HepG2 (cell line): ENCODE data around the gene STARD8. TPM values are rescaled to one million over a fixed set of nuclear protein-coding genes. Genes with fewer than 3 reads are reported as not detected.

Experiments used
- ATAC-seq: fragments of 200-7000 bp; cut with Tn5 transposase; 3 replicates; pipeline ENCODE4 v1.9.1; 2020; ENCODE audit warnings: mild to moderate bottlenecking, moderate library complexity
- BruUV-seq: library from RNA; stranded (reverse); fragments of 400-500 nt; replicated peaks from 2 replicates; lab custom pipeline; 2021; lab: Mats Ljungman, UMichigan
- CTCF ChIA-PET: fragments of 300-600 bp; formaldehyde crosslinking; extraction: SDS; loops from one replicate; lab custom pipeline; 2021; ENCODE audit warnings: low total read pairs, inconsistent platforms, low intra/inter-chr PET ratio; lab: Yijun Ruan, JAX
- POLR2A ChIA-PET: fragments of 350-600 bp; sonication (Branson Sonifier 250); formaldehyde crosslinking; loops from one replicate; lab custom pipeline; 2020; ENCODE audit warnings: antibody characterized with exemption, inconsistent platforms; lab: Yijun Ruan, JAX
- DNase-seq: peaks from one replicate; pipeline ENCODE4 v3.0.0-alpha.2; 2015; ENCODE audit warnings: low spot score
- FAIRE-seq: peaks from 3 replicates; lab custom pipeline; 2011; peaks lifted over from hg19 to GRCh38; lab: Jason Lieb, UNC
- H2AFZ ChIP-seq: one replicate; pipeline ENCODE4 v1.6.1; 2011; ENCODE audit warnings: low read length, inconsistent platforms
- H3K27ac ChIP-seq: fragments of 300-600 bp; 3 replicates; pipeline ENCODE4 v1.8.0; 2011; ENCODE audit warnings: mixed run types, mild to moderate bottlenecking, mixed read lengths, low read length, inconsistent platforms; ENCODE audit not compliant: insufficient read depth; ENCODE audit errors: extremely low read length
- H3K27me3 ChIP-seq, 2 experiments: fragments of 200-600 bp in 1 of 2; 2 replicates in 1 of 2; 3 replicates in 1 of 2; pipeline versions ENCODE4 v1.6.0 to v1.8.0; 2011; ENCODE audit warnings: low read length in 2 of 2, mild to moderate bottlenecking in 2 of 2, moderate library complexity in 2 of 2, inconsistent platforms in 1 of 2; ENCODE audit not compliant: insufficient read depth in 2 of 2, control insufficient read depth in 1 of 2
- H3K36me3 ChIP-seq, 2 experiments: fragments of 200-600 bp in 1 of 2; replicated peaks in 1 of 2; 2 replicates in 1 of 2; 3 replicates in 1 of 2; pipeline versions ENCODE4 v1.5.1 to v1.8.0; 2011; ENCODE audit warnings: low read length in 2 of 2, inconsistent platforms in 1 of 2; ENCODE audit not compliant: insufficient read depth in 2 of 2, control insufficient read depth in 1 of 2
- H3K4me1 ChIP-seq: 2 replicates; pipeline ENCODE4 v1.5.1; 2012; ENCODE audit warnings: low read length, inconsistent platforms; ENCODE audit not compliant: insufficient read depth
- H3K4me2 ChIP-seq: 2 replicates; pipeline ENCODE4 v1.6.0; 2011; ENCODE audit warnings: low read depth, low read length, inconsistent platforms
- H3K4me3 ChIP-seq, 3 experiments: fragments of 200-600 bp in 1 of 3; sonication (generic), shearing (Covaris generic) in 1 of 3; replicated peaks in 1 of 3; 2 replicates each; pipeline ENCODE4 v1.5.1; 2011 to 2016; ENCODE audit warnings: low read length in 3 of 3, inconsistent platforms in 2 of 3, low read depth in 2 of 3, mild to moderate bottlenecking in 2 of 3, control low read depth in 1 of 3, mixed read lengths in 1 of 3; ENCODE audit not compliant: insufficient read depth in 1 of 3
- H3K79me2 ChIP-seq: one replicate; pipeline ENCODE4 v1.6.1; 2011; ENCODE audit warnings: low read length, inconsistent platforms; ENCODE audit not compliant: insufficient read depth
- H3K9ac ChIP-seq: 2 replicates; pipeline ENCODE4 v1.6.0; 2011; ENCODE audit warnings: mild to moderate bottlenecking, low read depth, low read length, inconsistent platforms; ENCODE audit not compliant: insufficient read depth
- H3K9me3 ChIP-seq: 2 replicates; pipeline ENCODE4 v1.5.1; 2012; ENCODE audit warnings: mild to moderate bottlenecking, low read length
- H4K20me1 ChIP-seq: 2 replicates; pipeline ENCODE4 v1.6.0; 2011; ENCODE audit warnings: inconsistent platforms, mild to moderate bottlenecking, low read length, moderate library complexity; ENCODE audit not compliant: insufficient read depth
- ATF7 ChIP-seq, 2 experiments: fragments of 450-650 bp in 1 of 2; sonication (generic) in 1 of 2; formaldehyde crosslinking in 1 of 2; IDR thresholded peaks; 2 replicates each; pipeline versions ENCODE4 v1.4.0 to v1.6.1; 2016 to 2020; ENCODE audit warnings: antibody characterized with exemption in 1 of 2, mild to moderate bottlenecking in 1 of 2, missing genetic modification reagents in 1 of 2
- JUNB ChIP-seq: sonication (generic); formaldehyde crosslinking; IDR thresholded peaks from 2 replicates; pipeline ENCODE4 v1.8.0; 2022; ENCODE audit warnings: missing genetic modification reagents, mild to moderate bottlenecking, borderline replicate concordance
- PAX8 ChIP-seq: sonication (generic); formaldehyde crosslinking; IDR thresholded peaks from 2 replicates; pipeline ENCODE4 v1.8.0; 2022; ENCODE audit warnings: mild to moderate bottlenecking, missing genetic modification reagents, borderline replicate concordance
- SNAI1 ChIP-seq: sonication (generic); formaldehyde crosslinking; IDR thresholded peaks from 2 replicates; pipeline ENCODE4 v1.5.0; 2020; ENCODE audit warnings: mild to moderate bottlenecking, missing genetic modification reagents, borderline replicate concordance
- ZMYM3 ChIP-seq: sonication (generic); formaldehyde crosslinking; IDR thresholded peaks from 2 replicates; pipeline ENCODE4 v1.5.1; 2020; ENCODE audit warnings: mild to moderate bottlenecking, missing genetic modification reagents
- ZNF30 ChIP-seq: sonication (generic); formaldehyde crosslinking; IDR thresholded peaks from 2 replicates; pipeline ENCODE4 v1.5.0; 2020; ENCODE audit warnings: mild to moderate bottlenecking, missing genetic modification reagents
- ZNF75D ChIP-seq: sonication (generic); formaldehyde crosslinking; IDR thresholded peaks from 2 replicates; pipeline ENCODE4 v1.8.1; 2023; ENCODE audit warnings: missing genetic modification reagents, mild to moderate bottlenecking, borderline replicate concordance
- ZNF850 ChIP-seq: sonication (generic); formaldehyde crosslinking; conservative IDR thresholded peaks from 2 replicates; pipeline ENCODE4 v1.9.0; 2021; ENCODE audit warnings: mild to moderate bottlenecking, missing genetic modification reagents
- WGBS: methylation state at CpG from one replicate; pipeline ENCODE4 v1.1.6; 2017; ENCODE audit warnings: low lambda C conversion rate; 5-methylcytosine and 5-hydroxymethylcytosine counted together
- in situ Hi-C: cut with HindIII; loops from 2 replicates; pipeline ENCODE4 v1.10.0; 2017; ENCODE audit warnings: low pct_unique_long_range_greater_than_20kb; ENCODE audit not compliant: extremely low pct_ligation_motif_present
- intact Hi-C: fragments of 100-400 bp; cut with micrococcal nuclease; formaldehyde crosslinking; loops from one replicate; pipeline ENCODE4 v1.10.0; 2022; ENCODE audit not compliant: unreplicated experiment
- polyA plus RNA-seq, 8 experiments: library from polyadenylated mRNA; depleted of rRNA in 3 of 8; stranded (reverse) in 7 of 8; unstranded in 1 of 8; fragments of >200 nt; fragmentation: Illumina TruSeq in 4 of 8; extraction: Trizol in 4 of 8; gene quantifications; 2 replicates each; pipeline versions ENCODE4 v1.2.1 to v1.2.3, GENCODE V29; 2011 to 2016; ENCODE audit warnings: low read depth in 4 of 8, missing spikeins in 1 of 8, mixed read lengths in 1 of 8; ENCODE audit not compliant: insufficient read depth in 1 of 8
- total RNA-seq, 5 experiments: library from RNA; depleted of rRNA; stranded (reverse); fragments of >200 nt; fragmentation: Illumina TruSeq; extraction: Trizol; gene quantifications; 2 replicates each; pipeline ENCODE4 v1.2.3, GENCODE V29; 2016; ENCODE audit warnings: low read depth in 1 of 5
- TF ChIP-seq, protein P1 (sequence below): sonication (generic); formaldehyde crosslinking; IDR thresholded peaks from 2 replicates; pipeline ENCODE4 v1.4.0; 2020; ENCODE audit warnings: missing genetic modification reagents
- TF ChIP-seq, protein P2 (sequence below): sonication (generic); formaldehyde crosslinking; IDR thresholded peaks from 2 replicates; pipeline ENCODE4 v1.5.1; 2020; ENCODE audit warnings: mild to moderate bottlenecking, moderate library complexity, missing genetic modification reagents
- TF ChIP-seq, protein P3 (sequence below): sonication (generic); formaldehyde crosslinking; IDR thresholded peaks from 2 replicates; pipeline ENCODE4 v1.4.0; 2020; ENCODE audit warnings: mild to moderate bottlenecking, missing genetic modification reagents
- TF ChIP-seq, protein P4 (sequence below): sonication (generic); formaldehyde crosslinking; IDR thresholded peaks from 2 replicates; pipeline ENCODE4 v1.4.0; 2020; ENCODE audit warnings: missing genetic modification reagents
- TF ChIP-seq, protein P5 (sequence below): sonication (generic); formaldehyde crosslinking; IDR thresholded peaks from 2 replicates; pipeline ENCODE4 v1.5.0; 2020; ENCODE audit warnings: missing genetic modification reagents, mild to moderate bottlenecking, borderline replicate concordance

The STARD8 gene
- total and polyA plus RNA-seq, 2 of the 13 experiments (the other 11 are each of a cell fraction or from before 2014, with no cell fraction given): 0.02 to 0.09 TPM

DNA sequence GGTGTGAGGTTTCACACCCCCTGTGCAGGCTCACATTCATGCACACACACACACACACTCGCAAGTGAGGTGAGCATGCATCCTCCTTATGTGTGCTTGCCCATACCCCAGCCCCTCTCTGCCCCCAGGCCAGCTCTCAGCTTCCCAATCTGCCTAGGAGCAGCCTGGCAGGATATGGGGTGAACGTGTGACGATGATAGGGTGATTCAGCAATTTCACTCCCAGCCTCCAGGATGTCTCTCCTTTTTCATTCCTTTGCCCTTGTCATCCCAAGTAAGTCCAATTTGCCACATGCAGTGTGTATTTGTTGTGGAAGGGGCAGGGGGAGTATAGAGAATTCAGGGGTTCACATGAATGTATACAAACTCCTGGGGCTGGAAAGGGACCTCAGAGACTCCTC is 7.2 kb downstream of the STARD8 start:
- no peaks in the 10 kb centered on the region for H3K9me3 ChIP-seq
- FAIRE-seq (no peak), ATAC-seq (no peak), DNase-seq (no peak)
- no peak overlapping the region for H3K4me3 ChIP-seq
- H3K27ac ChIP-seq: no peak overlapping the region
- ChIA-PET POLR2A (no interaction called here), CTCF (no interaction called here)
- no peaks in the 10 kb centered on the region for H3K27me3 ChIP-seq
- in situ Hi-C loops: no loop called here
- WGBS: 29% methylated on average over 2 of the region's 3 CpGs
- H3K4me2 ChIP-seq: no peak overlapping the region
- no peak for TF ChIP-seq JUNB (CRISPR knock-in tag)
- TF ChIP-seq, protein P1, sequence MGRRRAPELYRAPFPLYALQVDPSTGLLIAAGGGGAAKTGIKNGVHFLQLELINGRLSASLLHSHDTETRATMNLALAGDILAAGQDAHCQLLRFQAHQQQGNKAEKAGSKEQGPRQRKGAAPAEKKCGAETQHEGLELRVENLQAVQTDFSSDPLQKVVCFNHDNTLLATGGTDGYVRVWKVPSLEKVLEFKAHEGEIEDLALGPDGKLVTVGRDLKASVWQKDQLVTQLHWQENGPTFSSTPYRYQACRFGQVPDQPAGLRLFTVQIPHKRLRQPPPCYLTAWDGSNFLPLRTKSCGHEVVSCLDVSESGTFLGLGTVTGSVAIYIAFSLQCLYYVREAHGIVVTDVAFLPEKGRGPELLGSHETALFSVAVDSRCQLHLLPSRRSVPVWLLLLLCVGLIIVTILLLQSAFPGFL: no peak
- TF ChIP-seq, protein P2, sequence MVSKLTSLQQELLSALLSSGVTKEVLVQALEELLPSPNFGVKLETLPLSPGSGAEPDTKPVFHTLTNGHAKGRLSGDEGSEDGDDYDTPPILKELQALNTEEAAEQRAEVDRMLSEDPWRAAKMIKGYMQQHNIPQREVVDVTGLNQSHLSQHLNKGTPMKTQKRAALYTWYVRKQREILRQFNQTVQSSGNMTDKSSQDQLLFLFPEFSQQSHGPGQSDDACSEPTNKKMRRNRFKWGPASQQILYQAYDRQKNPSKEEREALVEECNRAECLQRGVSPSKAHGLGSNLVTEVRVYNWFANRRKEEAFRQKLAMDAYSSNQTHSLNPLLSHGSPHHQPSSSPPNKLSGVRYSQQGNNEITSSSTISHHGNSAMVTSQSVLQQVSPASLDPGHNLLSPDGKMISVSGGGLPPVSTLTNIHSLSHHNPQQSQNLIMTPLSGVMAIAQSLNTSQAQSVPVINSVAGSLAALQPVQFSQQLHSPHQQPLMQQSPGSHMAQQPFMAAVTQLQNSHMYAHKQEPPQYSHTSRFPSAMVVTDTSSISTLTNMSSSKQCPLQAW: no peak
- no peak for TF ChIP-seq ZNF75D (CRISPR knock-in tag)
- TF ChIP-seq ZNF850 (CRISPR knock-in tag): no peak
- no peak for TF ChIP-seq ZNF30 (CRISPR knock-in tag)
- no peak for TF ChIP-seq PAX8 (CRISPR knock-in tag)
- TF ChIP-seq, protein P3, sequence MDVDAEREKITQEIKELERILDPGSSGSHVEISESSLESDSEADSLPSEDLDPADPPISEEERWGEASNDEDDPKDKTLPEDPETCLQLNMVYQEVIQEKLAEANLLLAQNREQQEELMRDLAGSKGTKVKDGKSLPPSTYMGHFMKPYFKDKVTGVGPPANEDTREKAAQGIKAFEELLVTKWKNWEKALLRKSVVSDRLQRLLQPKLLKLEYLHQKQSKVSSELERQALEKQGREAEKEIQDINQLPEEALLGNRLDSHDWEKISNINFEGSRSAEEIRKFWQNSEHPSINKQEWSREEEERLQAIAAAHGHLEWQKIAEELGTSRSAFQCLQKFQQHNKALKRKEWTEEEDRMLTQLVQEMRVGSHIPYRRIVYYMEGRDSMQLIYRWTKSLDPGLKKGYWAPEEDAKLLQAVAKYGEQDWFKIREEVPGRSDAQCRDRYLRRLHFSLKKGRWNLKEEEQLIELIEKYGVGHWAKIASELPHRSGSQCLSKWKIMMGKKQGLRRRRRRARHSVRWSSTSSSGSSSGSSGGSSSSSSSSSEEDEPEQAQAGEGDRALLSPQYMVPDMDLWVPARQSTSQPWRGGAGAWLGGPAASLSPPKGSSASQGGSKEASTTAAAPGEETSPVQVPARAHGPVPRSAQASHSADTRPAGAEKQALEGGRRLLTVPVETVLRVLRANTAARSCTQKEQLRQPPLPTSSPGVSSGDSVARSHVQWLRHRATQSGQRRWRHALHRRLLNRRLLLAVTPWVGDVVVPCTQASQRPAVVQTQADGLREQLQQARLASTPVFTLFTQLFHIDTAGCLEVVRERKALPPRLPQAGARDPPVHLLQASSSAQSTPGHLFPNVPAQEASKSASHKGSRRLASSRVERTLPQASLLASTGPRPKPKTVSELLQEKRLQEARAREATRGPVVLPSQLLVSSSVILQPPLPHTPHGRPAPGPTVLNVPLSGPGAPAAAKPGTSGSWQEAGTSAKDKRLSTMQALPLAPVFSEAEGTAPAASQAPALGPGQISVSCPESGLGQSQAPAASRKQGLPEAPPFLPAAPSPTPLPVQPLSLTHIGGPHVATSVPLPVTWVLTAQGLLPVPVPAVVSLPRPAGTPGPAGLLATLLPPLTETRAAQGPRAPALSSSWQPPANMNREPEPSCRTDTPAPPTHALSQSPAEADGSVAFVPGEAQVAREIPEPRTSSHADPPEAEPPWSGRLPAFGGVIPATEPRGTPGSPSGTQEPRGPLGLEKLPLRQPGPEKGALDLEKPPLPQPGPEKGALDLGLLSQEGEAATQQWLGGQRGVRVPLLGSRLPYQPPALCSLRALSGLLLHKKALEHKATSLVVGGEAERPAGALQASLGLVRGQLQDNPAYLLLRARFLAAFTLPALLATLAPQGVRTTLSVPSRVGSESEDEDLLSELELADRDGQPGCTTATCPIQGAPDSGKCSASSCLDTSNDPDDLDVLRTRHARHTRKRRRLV (CRISPR knock-in tag): no peak
- no peak for TF ChIP-seq SNAI1
- TF ChIP-seq ATF7 (IDR thresholded peaks at IDR 0.05): no peak
- no peak for TF ChIP-seq ATF7 (CRISPR knock-in tag; IDR thresholded peaks at IDR 0.05)
- TF ChIP-seq, protein P4, sequence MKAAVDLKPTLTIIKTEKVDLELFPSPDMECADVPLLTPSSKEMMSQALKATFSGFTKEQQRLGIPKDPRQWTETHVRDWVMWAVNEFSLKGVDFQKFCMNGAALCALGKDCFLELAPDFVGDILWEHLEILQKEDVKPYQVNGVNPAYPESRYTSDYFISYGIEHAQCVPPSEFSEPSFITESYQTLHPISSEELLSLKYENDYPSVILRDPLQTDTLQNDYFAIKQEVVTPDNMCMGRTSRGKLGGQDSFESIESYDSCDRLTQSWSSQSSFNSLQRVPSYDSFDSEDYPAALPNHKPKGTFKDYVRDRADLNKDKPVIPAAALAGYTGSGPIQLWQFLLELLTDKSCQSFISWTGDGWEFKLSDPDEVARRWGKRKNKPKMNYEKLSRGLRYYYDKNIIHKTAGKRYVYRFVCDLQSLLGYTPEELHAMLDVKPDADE (CRISPR knock-in tag): no peak
- TF ChIP-seq, protein P5, sequence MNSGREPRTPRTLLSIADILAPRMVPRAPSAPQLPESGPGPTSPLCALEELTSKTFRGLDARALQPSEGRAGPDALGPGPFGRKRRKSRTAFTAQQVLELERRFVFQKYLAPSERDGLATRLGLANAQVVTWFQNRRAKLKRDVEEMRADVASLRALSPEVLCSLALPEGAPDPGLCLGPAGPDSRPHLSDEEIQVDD (CRISPR knock-in tag): no peak
- no peak for TF ChIP-seq ZMYM3 (CRISPR knock-in tag)
- BruUV-seq: no TSS peak
- no peaks in the 10 kb centered on the region for H3K36me3 ChIP-seq
- no peak overlapping the region for H3K9ac ChIP-seq
- no peak overlapping the region for H2AFZ ChIP-seq
- H3K79me2 ChIP-seq: no peaks in the 10 kb centered on the region
- intact Hi-C loops: no loop called here
- H3K4me1 ChIP-seq: no peaks in the 10 kb centered on the region
- H4K20me1 ChIP-seq: no peaks in the 10 kb centered on the region
